H1 (cell line): ENCODE results near the gene C2CD3. TPM values are rescaled to one million over a fixed set of nuclear protein-coding genes. Genes with fewer than 3 reads are reported as not detected.

Experiments
- CTCF ChIA-PET: fragments of 300-600 bp; sonication (Branson Sonifier 250); formaldehyde crosslinking; loops from one replicate; lab custom pipeline; 2021; ENCODE audit not compliant: partially characterized antibody; lab: Charles Lee
- POLR2A ChIA-PET: fragments of 300-600 bp; sonication (Branson Sonifier 250); formaldehyde crosslinking; loops from one replicate; lab custom pipeline; 2021; ENCODE audit warnings: inconsistent platforms; ENCODE audit not compliant: partially characterized antibody; lab: Charles Lee
- DNase-seq, 2 experiments: peaks; one replicate each; pipeline versions ENCODE4 v3.0.0 to v3.0.0-alpha.2; 2010 to 2022; ENCODE audit warnings: low spot score in 2 of 2, low read depth in 1 of 2, mixed read lengths in 1 of 2
- FAIRE-seq: peaks from 2 replicates; lab custom pipeline; 2011; peaks lifted over from hg19 to GRCh38; lab: Jason Lieb, UNC
- H2AFZ ChIP-seq: 2 replicates; pipeline ENCODE4 v1.8.1; 2012; ENCODE audit warnings: low read length, inconsistent platforms
- H2AK5ac ChIP-seq: 2 replicates; pipeline ENCODE4 v1.6.1; 2013; ENCODE audit warnings: low read depth, low read length
- H2BK120ac ChIP-seq: replicated peaks from 2 replicates; pipeline ENCODE3; 2013; ENCODE audit warnings: low read depth, low read length, inconsistent platforms
- H2BK12ac ChIP-seq: 2 replicates; pipeline ENCODE4 v1.6.1; 2013; ENCODE audit warnings: low read depth, low read length
- H2BK15ac ChIP-seq: 2 replicates; pipeline ENCODE4 v1.6.1; 2013; ENCODE audit warnings: low read length
- H2BK20ac ChIP-seq: 2 replicates; pipeline ENCODE4 v1.6.1; 2013; ENCODE audit warnings: low read length
- H2BK5ac ChIP-seq: 2 replicates; pipeline ENCODE4 v1.6.1; 2013; ENCODE audit warnings: low read depth, low read length
- H3K14ac ChIP-seq: 2 replicates; pipeline ENCODE4 v1.6.1; 2013; ENCODE audit warnings: inconsistent platforms; ENCODE audit not compliant: insufficient read length
- H3K18ac ChIP-seq: 2 replicates; pipeline ENCODE4 v1.6.1; 2013; ENCODE audit warnings: low read length; ENCODE audit errors: extremely low read depth
- H3K23ac ChIP-seq: 2 replicates; pipeline ENCODE4 v1.6.1; 2013; ENCODE audit warnings: inconsistent platforms; ENCODE audit not compliant: insufficient read length
- H3K23me2 ChIP-seq: 2 replicates; pipeline ENCODE4 v1.6.1; 2013; ENCODE audit warnings: low read depth, low read length
- H3K27ac ChIP-seq: 2 replicates; pipeline ENCODE4 v1.6.1; 2011; ENCODE audit warnings: low read depth, low read length, inconsistent platforms
- H3K27me3 ChIP-seq, 4 experiments: replicated peaks in 1 of 4; 1 replicate in 1 of 4; 2 replicates in 3 of 4; pipeline versions ENCODE4 v1.6.1 to v1.8.1; 2011 to 2013; ENCODE audit warnings: low read length in 3 of 4, mild to moderate bottlenecking in 3 of 4, inconsistent platforms in 2 of 4, mixed read lengths in 2 of 4, moderate library complexity in 1 of 4; ENCODE audit not compliant: control insufficient read depth in 3 of 4, insufficient read depth in 3 of 4; ENCODE audit errors: extremely low read depth in 1 of 4
- H3K36me3 ChIP-seq, 4 experiments: 2 replicates each; pipeline versions ENCODE4 v1.6.1 to v1.8.1; 2011 to 2013; ENCODE audit warnings: mild to moderate bottlenecking in 4 of 4, low read length in 3 of 4, moderate library complexity in 2 of 4, control low read depth in 1 of 4, inconsistent platforms in 1 of 4; ENCODE audit not compliant: insufficient read depth in 4 of 4, control insufficient read depth in 2 of 4
- H3K4ac ChIP-seq: replicated peaks from 2 replicates; pipeline ENCODE3; 2013; ENCODE audit warnings: low read length, low read depth, mixed read lengths, inconsistent platforms; ENCODE audit not compliant: insufficient read length
- H3K4me1 ChIP-seq, 4 experiments: replicated peaks in 1 of 4; 1 replicate in 1 of 4; 2 replicates in 3 of 4; pipeline versions ENCODE4 v1.6.1 to v1.8.1; 2011 to 2013; ENCODE audit warnings: low read length in 3 of 4, inconsistent platforms in 2 of 4, mixed read lengths in 1 of 4; ENCODE audit not compliant: insufficient read depth in 4 of 4, control insufficient read depth in 3 of 4
- H3K4me2 ChIP-seq, 2 experiments: 2 replicates each; pipeline versions ENCODE4 v1.6.1 to v1.8.1; 2011 to 2013; ENCODE audit warnings: low read depth in 2 of 2, low read length in 2 of 2, control low read depth in 1 of 2, inconsistent platforms in 1 of 2, mild to moderate bottlenecking in 1 of 2; ENCODE audit not compliant: insufficient read depth in 1 of 2
- H3K4me3 ChIP-seq, 4 experiments: fragments of 200-600, 300-600 bp in 1 of 4; sonication (generic), shearing (Covaris generic), sonication (Bioruptor Twin) in 1 of 4; 2 replicates each; pipeline versions ENCODE4 v1.5.1 to v1.8.1; 2011 to 2016; ENCODE audit warnings: low read length in 4 of 4, low read depth in 3 of 4, control low read depth in 2 of 4, inconsistent platforms in 2 of 4, mild to moderate bottlenecking in 2 of 4, mixed read lengths in 1 of 4, moderate library complexity in 1 of 4; ENCODE audit not compliant: insufficient read depth in 2 of 4; ENCODE audit errors: extremely low read depth in 1 of 4
- H3K56ac ChIP-seq: replicated peaks from 2 replicates; pipeline ENCODE3; 2013; ENCODE audit warnings: low read depth, mild to moderate bottlenecking, mixed read lengths, low read length, inconsistent platforms; ENCODE audit not compliant: insufficient read length
- H3K79me1 ChIP-seq: 2 replicates; pipeline ENCODE4 v1.6.1; 2013; ENCODE audit warnings: low read depth, low read length, control low read depth
- H3K79me2 ChIP-seq, 2 experiments: 2 replicates each; pipeline versions ENCODE4 v1.6.1 to v1.8.1; 2012 to 2013; ENCODE audit warnings: low read length in 2 of 2, mild to moderate bottlenecking in 2 of 2, inconsistent platforms in 1 of 2; ENCODE audit not compliant: insufficient read depth in 2 of 2, control insufficient read depth in 1 of 2
- H3K9ac ChIP-seq, 4 experiments: replicated peaks in 1 of 4; 1 replicate in 1 of 4; 2 replicates in 3 of 4; pipeline versions ENCODE4 v1.6.1 to v1.8.1; 2011 to 2013; ENCODE audit warnings: low read depth in 3 of 4, low read length in 3 of 4, control low read depth in 2 of 4, mild to moderate bottlenecking in 2 of 4, moderate library complexity in 2 of 4, inconsistent platforms in 1 of 4; ENCODE audit errors: extremely low read depth in 1 of 4
- H3K9me3 ChIP-seq, 2 experiments: 2 replicates each; pipeline versions ENCODE4 v1.6.1 to v1.8.1; 2012 to 2013; ENCODE audit warnings: mild to moderate bottlenecking in 2 of 2, moderate library complexity in 2 of 2, control low read depth in 1 of 2, inconsistent platforms in 1 of 2, low read depth in 1 of 2, low read length in 1 of 2, mixed read lengths in 1 of 2; ENCODE audit not compliant: insufficient read depth in 2 of 2
- H4K20me1 ChIP-seq, 2 experiments: replicated peaks in 1 of 2; 2 replicates each; pipeline versions ENCODE3 to v1.8.1; 2011 to 2013; ENCODE audit warnings: inconsistent platforms in 2 of 2, low read length in 2 of 2, mild to moderate bottlenecking in 1 of 2; ENCODE audit not compliant: insufficient read depth in 2 of 2, control insufficient read depth in 1 of 2
- H4K5ac ChIP-seq: 2 replicates; pipeline ENCODE4 v1.6.1; 2013; ENCODE audit warnings: low read length, low read depth, mixed read lengths, inconsistent platforms; ENCODE audit not compliant: insufficient read length
- H4K8ac ChIP-seq: 2 replicates; pipeline ENCODE4 v1.8.0; 2013; ENCODE audit warnings: mild to moderate bottlenecking, moderate library complexity, low read length, inconsistent platforms; ENCODE audit not compliant: insufficient read depth; ENCODE audit errors: extremely low read depth
- H4K91ac ChIP-seq: replicated peaks from 2 replicates; pipeline ENCODE3; 2013; ENCODE audit warnings: low read length, mixed read lengths, inconsistent platforms; ENCODE audit not compliant: insufficient read length
- BCL11A ChIP-seq, 2 experiments: IDR thresholded peaks; one replicate each; pipeline ENCODE4 v1.6.1; 2011; ENCODE audit warnings: low read depth in 2 of 2, low read length in 2 of 2, mild to moderate bottlenecking in 2 of 2
- EGR1 ChIP-seq: IDR thresholded peaks from 2 replicates; pipeline ENCODE4 v1.6.1; 2011; ENCODE audit warnings: low read depth, low read length, borderline replicate concordance
- FOSL1 ChIP-seq: IDR thresholded peaks from 2 replicates; pipeline ENCODE4 v1.6.1; 2011; ENCODE audit warnings: mild to moderate bottlenecking, low read depth, low read length, moderate library complexity; ENCODE audit not compliant: insufficient read depth
- POU5F1 ChIP-seq: IDR thresholded peaks from 2 replicates; pipeline ENCODE4 v1.6.1; 2011; ENCODE audit warnings: low read depth, mild to moderate bottlenecking, low read length, moderate library complexity
- RAD21 ChIP-seq, 2 experiments: IDR thresholded peaks in 1 of 2; conservative IDR thresholded peaks in 1 of 2; 2 replicates each; pipeline ENCODE4 v1.6.1; 2011; ENCODE audit warnings: low read depth in 2 of 2, low read length in 2 of 2, improper control_type of control experiment in 1 of 2, inconsistent platforms in 1 of 2, mild to moderate bottlenecking in 1 of 2, moderate library complexity in 1 of 2
- RBBP5 ChIP-seq: IDR thresholded peaks from 2 replicates; pipeline ENCODE4 v1.7.1; 2012; ENCODE audit warnings: low read depth, mild to moderate bottlenecking, inconsistent platforms, low read length, moderate library complexity, borderline replicate concordance
- SAP30 ChIP-seq: fragments of 300-600 bp; sonication (generic); IDR thresholded peaks from 2 replicates; pipeline ENCODE4 v1.7.1; 2012; ENCODE audit warnings: low read length, moderate library complexity, mild to moderate bottlenecking, inconsistent platforms; ENCODE audit not compliant: insufficient read depth, insufficient replicate concordance
- SP1 ChIP-seq: IDR thresholded peaks from 2 replicates; pipeline ENCODE4 v1.6.1; 2011; ENCODE audit warnings: low read depth, low read length
- SRF ChIP-seq: IDR thresholded peaks from 2 replicates; pipeline ENCODE4 v1.6.1; 2011; ENCODE audit warnings: mild to moderate bottlenecking, low read depth, low read length, moderate library complexity
- WGBS, 2 experiments: shearing (Covaris generic) in 1 of 2; methylation state at CpG; one replicate each; pipeline versions ENCODE4 v1.1.6 to v1.1.7; 2013 to 2015; ENCODE audit warnings: low lambda C conversion rate in 2 of 2, mixed read lengths in 2 of 2, inconsistent platforms in 1 of 2, low coverage in 1 of 2, missing lambda C conversion rate in 1 of 2; ENCODE audit not compliant: insufficient replicate concordance in 2 of 2, insufficient coverage in 1 of 2, insufficient read length in 1 of 2; ENCODE audit errors: extremely low coverage in 1 of 2, missing lambda C conversion rate in 1 of 2; 5-methylcytosine and 5-hydroxymethylcytosine counted together
- polyA plus RNA-seq, 7 experiments: library from polyadenylated mRNA; depleted of rRNA in 3 of 7; stranded (reverse) in 5 of 7; unstranded in 2 of 7; fragments of >200 nt in 5 of 7; fragments of 200-250 nt in 2 of 7; gene quantifications; 1 replicate in 5 of 7; 2 replicates in 1 of 7; 4 replicates in 1 of 7; pipeline versions ENCODE4 v1.2.1 to v1.2.3, GENCODE V29; 2011 to 2013; ENCODE audit warnings: missing spikeins in 2 of 7, mixed read lengths in 2 of 7
- total RNA-seq: library from RNA; stranded (reverse); fragmentation: NEBNext Ultra II Directional; extraction: Animal tissue kit (Norgen Biotek cat#: 25700); gene quantifications from 2 replicates; pipeline ENCODE4 v1.2.1, GENCODE V29; 2021
- TF ChIP-seq, protein P1 (sequence below): IDR thresholded peaks from 2 replicates; pipeline ENCODE4 v1.6.1; 2012; ENCODE audit warnings: inconsistent platforms

The C2CD3 gene
- total and polyA plus RNA-seq, 2 of the 8 experiments (the other 6 are each of a cell fraction or from before 2014, with no cell fraction given) = 11.0 to 29.1 TPM

DNA sequence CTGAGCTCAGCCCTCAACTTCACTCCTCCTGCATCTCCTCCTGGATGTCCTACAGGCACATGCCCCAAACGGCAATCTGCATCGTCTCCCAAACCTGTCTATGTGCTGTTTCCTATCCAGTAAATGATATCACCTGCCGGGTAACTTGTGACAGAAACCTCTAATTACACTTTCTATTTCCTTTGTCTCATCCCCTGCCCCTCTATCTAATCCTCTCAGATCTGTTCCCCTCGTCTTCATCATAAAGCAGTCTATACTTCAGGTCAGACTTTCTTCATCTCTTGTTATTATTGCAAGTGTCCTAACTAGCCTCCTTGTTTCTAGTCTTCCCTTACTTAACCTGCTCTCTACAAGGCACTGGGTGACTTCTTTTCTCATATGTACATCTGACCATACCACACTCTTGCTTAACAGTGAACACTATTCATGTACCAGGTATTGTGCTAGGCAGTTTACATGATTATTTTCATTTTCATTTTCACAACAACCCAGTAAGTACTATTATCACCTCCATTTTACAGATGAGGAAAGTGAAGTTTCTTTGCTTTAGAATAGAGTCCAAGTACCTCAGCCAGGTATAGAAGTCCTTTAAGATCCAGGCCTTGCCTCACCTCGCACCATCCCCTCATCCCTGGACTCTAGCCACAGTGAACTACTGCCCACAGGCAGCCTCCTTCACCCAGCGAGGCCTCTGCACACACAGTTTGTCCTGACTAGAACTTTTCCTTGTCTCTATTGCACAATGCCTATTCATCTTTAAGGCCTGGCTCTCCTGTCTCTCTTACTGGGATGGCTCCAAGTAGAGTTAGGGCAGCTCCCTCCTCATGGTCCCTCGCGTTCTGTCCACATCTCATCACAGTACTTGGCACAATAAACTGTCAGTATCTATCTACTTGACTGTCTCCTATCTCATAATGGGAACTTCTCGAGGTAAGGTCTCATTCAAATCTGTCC lies 139.8 kb downstream of the C2CD3 start:
- Histone ChIP-seq H3K4me3 (no peak overlapping the region), H3K4me2 (no peak overlapping the region), H3K27me3 (no peaks in the 10 kb centered on the region), H3K9ac (no peak overlapping the region), H4K5ac (no peak overlapping the region), H3K9me3 (no peaks in the 10 kb centered on the region), H3K18ac (no peak overlapping the region), H2AFZ (no peak overlapping the region), H4K8ac (no peak overlapping the region), H2BK20ac (no peak overlapping the region), H3K27ac (no peak overlapping the region), H2BK5ac (no peak overlapping the region), H3K36me3 (peaks cover 0 to 9% (median 3%) of the 10 kb centered on the region in 4 experiments; a peak in 6 of 8 replicates), H3K79me2 (no peaks in the 10 kb centered on the region), H3K4ac (no peak overlapping the region), H3K14ac (no peak overlapping the region), H4K91ac (no peak overlapping the region), H2BK12ac (no peak overlapping the region), H3K23me2 (no peaks in the 10 kb centered on the region; the same call in 1 of the 2 replicates), H3K56ac (no peak overlapping the region), H3K79me1 (no peaks in the 10 kb centered on the region), H3K4me1 (no peaks in the 10 kb centered on the region), H2AK5ac (no peak overlapping the region), H2BK15ac (no peak overlapping the region), H3K23ac (no peak overlapping the region), H4K20me1 (no peaks in the 10 kb centered on the region), H2BK120ac (no peak overlapping the region)
- FAIRE-seq (no peak), DNase-seq (no peak)
- ChIA-PET POLR2A (no interaction called here), CTCF (interaction anchor here (0.6 kb wide), 1 partner anchor 127 kb away, joined by 3 read pairs; no protein-coding TSS in a partner anchor)
- 89% methylated on average over 9 of the region's 9 CpGs; no CpG with 5 or more reads in 1 of the 2 experiments for WGBS, 2 experiments
- TF ChIP-seq BCL11A (IDR thresholded peaks at IDR 0.05; ENCODE audit: low read depth in 2 of 2, low read length in 2 of 2) = no peak
- TF ChIP-seq FOSL1 = no peak
- no peak for TF ChIP-seq SAP30
- no peak for TF ChIP-seq SP1
- TF ChIP-seq POU5F1 = no peak
- no peak for TF ChIP-seq EGR1
- TF ChIP-seq RBBP5 = no peak
- TF ChIP-seq, protein P1, sequence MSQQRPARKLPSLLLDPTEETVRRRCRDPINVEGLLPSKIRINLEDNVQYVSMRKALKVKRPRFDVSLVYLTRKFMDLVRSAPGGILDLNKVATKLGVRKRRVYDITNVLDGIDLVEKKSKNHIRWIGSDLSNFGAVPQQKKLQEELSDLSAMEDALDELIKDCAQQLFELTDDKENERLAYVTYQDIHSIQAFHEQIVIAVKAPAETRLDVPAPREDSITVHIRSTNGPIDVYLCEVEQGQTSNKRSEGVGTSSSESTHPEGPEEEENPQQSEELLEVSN = no peak
- no peak for TF ChIP-seq SRF
- TF ChIP-seq RAD21 (IDR thresholded peaks at IDR 0.05 in 1 of 2, conservative IDR thresholded peaks at IDR 0.05 in 1 of 2; ENCODE audit: low read depth in 2 of 2, low read length in 2 of 2) = no peak
